ENCODE data around the gene SCYGR5.
"Not testable (repeated sequence)": the region's sequence is repeated elsewhere in the genome, so short reads cannot be mapped to it uniquely, and the experiment has no call there.

The SCYGR5 gene

GRCh38 chr2:227653419-227653818, 13.2 kb upstream of the SCYGR5 start:
- DNase-seq (ENCODE audit: low spot score in 2 of 2): no peak
- H3K9me3 Mint-ChIP-seq: no peaks in the 10 kb centered on the region
- no peak for ATAC-seq (replicated peaks; ENCODE audit: extremely low read depth, poor library complexity, severe bottlenecking)
- H3K27ac Mint-ChIP-seq (ENCODE audit: low read depth): no peak overlapping the region
- no peaks in the 10 kb centered on the region for H3K36me3 Mint-ChIP-seq (ENCODE audit: insufficient read depth)
- no peaks in the 10 kb centered on the region for H3K4me1 Mint-ChIP-seq
- H3K27me3 Mint-ChIP-seq: peaks cover 24% of the 10 kb centered on the region
- H3K4me3 Mint-ChIP-seq: no peak overlapping the region

- H3K9me3 Mint-ChIP-seq: no peaks in the 10 kb centered on the region
- H3K27me3 Mint-ChIP-seq: peaks cover 22% of the 10 kb centered on the region
- no peaks in the 10 kb centered on the region for H3K36me3 Mint-ChIP-seq (ENCODE audit: insufficient read depth)
- no peak overlapping the region for H3K27ac Mint-ChIP-seq (ENCODE audit: low read depth)
- no peaks in the 10 kb centered on the region for H3K4me1 Mint-ChIP-seq
- no peak overlapping the region for H3K4me3 Mint-ChIP-seq
- no peak for ATAC-seq (replicated peaks; ENCODE audit: extremely low read depth, poor library complexity, severe bottlenecking)
- DNase-seq (ENCODE audit: low spot score in 2 of 2): no peak
Measured at GRCh38 chr2:227654426-227654825, 12.2 kb upstream of the SCYGR5 start.

- DNase-seq (ENCODE audit: low spot score in 2 of 2): no peak
- H3K27me3 Mint-ChIP-seq: peaks cover 22% of the 10 kb centered on the region
- H3K4me3 Mint-ChIP-seq: no peak overlapping the region
Measured at GRCh38 chr2:227655454-227655853, 11.2 kb upstream of the SCYGR5 start.

GRCh38 chr2:227657199-227657845, 9.3 kb upstream of the SCYGR5 start:
- Mint-ChIP-seq H3K27ac (ENCODE audit: low read depth) (no peak overlapping the region), H3K4me3 (no peak overlapping the region), H3K27me3 (peaks cover 31% of the 10 kb centered on the region), H3K36me3 (ENCODE audit: insufficient read depth) (no peaks in the 10 kb centered on the region), H3K9me3 (no peaks in the 10 kb centered on the region), H3K4me1 (no peaks in the 10 kb centered on the region)
- ATAC-seq (replicated peaks; ENCODE audit: extremely low read depth, poor library complexity, severe bottlenecking) (no peak), DNase-seq (ENCODE audit: low spot score in 2 of 2) (no peak)

More at GRCh38 chr2:227655454-227655853, 11.2 kb upstream of the SCYGR5 start:
- Mint-ChIP-seq H3K4me1 (no peaks in the 10 kb centered on the region), H3K36me3 (ENCODE audit: insufficient read depth) (no peaks in the 10 kb centered on the region), H3K27ac (ENCODE audit: low read depth) (no peak overlapping the region), H3K9me3 (no peaks in the 10 kb centered on the region)
- ATAC-seq (replicated peaks; ENCODE audit: extremely low read depth, poor library complexity, severe bottlenecking): no peak

GRCh38 chr2:227661025-227661649, 5.5 kb upstream of the SCYGR5 start:
- Mint-ChIP-seq H3K4me1 (no peaks in the 10 kb centered on the region), H3K36me3 (ENCODE audit: insufficient read depth) (no peaks in the 10 kb centered on the region), H3K4me3 (no peak overlapping the region), H3K27me3 (peaks cover 15% of the 10 kb centered on the region), H3K27ac (ENCODE audit: low read depth) (no peak overlapping the region), H3K9me3 (no peaks in the 10 kb centered on the region)
- no peak for ATAC-seq (replicated peaks; ENCODE audit: extremely low read depth, poor library complexity, severe bottlenecking)
- DNase-seq (ENCODE audit: low spot score in 2 of 2): no peak

- no peak overlapping the region for H3K4me3 Mint-ChIP-seq
- ATAC-seq (replicated peaks; ENCODE audit: extremely low read depth, poor library complexity, severe bottlenecking) (no peak), DNase-seq (ENCODE audit: low spot score in 2 of 2) (no peak)
- H3K36me3 Mint-ChIP-seq (ENCODE audit: insufficient read depth): no peaks in the 10 kb centered on the region
- H3K4me1 Mint-ChIP-seq: no peaks in the 10 kb centered on the region
- no peaks in the 10 kb centered on the region for H3K9me3 Mint-ChIP-seq
- no peak overlapping the region for H3K27ac Mint-ChIP-seq (ENCODE audit: low read depth)
- H3K27me3 Mint-ChIP-seq: peaks cover 15% of the 10 kb centered on the region
Measured at GRCh38 chr2:227661827-227662226, 4.8 kb upstream of the SCYGR5 start.

- ATAC-seq (replicated peaks; ENCODE audit: extremely low read depth, poor library complexity, severe bottlenecking) (no peak), DNase-seq (ENCODE audit: low spot score in 2 of 2) (no peak)
- Mint-ChIP-seq H3K27ac (ENCODE audit: low read depth) (no peak overlapping the region), H3K9me3 (no peaks in the 10 kb centered on the region), H3K27me3 (peaks cover 27% of the 10 kb centered on the region), H3K4me1 (no peaks in the 10 kb centered on the region), H3K4me3 (no peak overlapping the region), H3K36me3 (ENCODE audit: insufficient read depth) (no peaks in the 10 kb centered on the region)
Measured at GRCh38 chr2:227665189-227665940, 1.2 kb upstream of the SCYGR5 start.

- H3K36me3 Mint-ChIP-seq (ENCODE audit: insufficient read depth): no peaks in the 10 kb centered on the region
- peaks cover 46% of the 10 kb centered on the region for H3K27me3 Mint-ChIP-seq
- no peak overlapping the region for H3K4me3 Mint-ChIP-seq
- H3K4me1 Mint-ChIP-seq: no peaks in the 10 kb centered on the region
- no peak for ATAC-seq (replicated peaks; ENCODE audit: extremely low read depth, poor library complexity, severe bottlenecking)
- no peak for DNase-seq (ENCODE audit: low spot score in 2 of 2)
- H3K9me3 Mint-ChIP-seq: no peaks in the 10 kb centered on the region
- no peak overlapping the region for H3K27ac Mint-ChIP-seq (ENCODE audit: low read depth)
Measured at GRCh38 chr2:227671170-227671905, 4.7 kb downstream of the SCYGR5 start.

- not testable (repeated sequence) for ATAC-seq (replicated peaks; ENCODE audit: extremely low read depth, poor library complexity, severe bottlenecking); DNase-seq (ENCODE audit: low spot score in 2 of 2); H3K9me3 Mint-ChIP-seq; H3K36me3 Mint-ChIP-seq (ENCODE audit: insufficient read depth); H3K4me1 Mint-ChIP-seq; H3K4me3 Mint-ChIP-seq; H3K27ac Mint-ChIP-seq (ENCODE audit: low read depth)
- H3K27me3 Mint-ChIP-seq: peaks cover 33% of the 10 kb centered on the region
Measured at GRCh38 chr2:227673620-227674019, 7.0 kb downstream of the SCYGR5 start.

- no peaks in the 10 kb centered on the region for H3K36me3 Mint-ChIP-seq (ENCODE audit: insufficient read depth)
- DNase-seq (ENCODE audit: low spot score in 2 of 2): no peak
- H3K4me1 Mint-ChIP-seq: no peaks in the 10 kb centered on the region
- H3K9me3 Mint-ChIP-seq: no peaks in the 10 kb centered on the region
- no peak overlapping the region for H3K27ac Mint-ChIP-seq (ENCODE audit: low read depth)
- no peak for ATAC-seq (replicated peaks; ENCODE audit: extremely low read depth, poor library complexity, severe bottlenecking)
- H3K27me3 Mint-ChIP-seq: peaks cover 33% of the 10 kb centered on the region
- no peak overlapping the region for H3K4me3 Mint-ChIP-seq
Measured at GRCh38 chr2:227674485-227674884, 7.9 kb downstream of the SCYGR5 start.

- Mint-ChIP-seq H3K36me3 (ENCODE audit: insufficient read depth) (no peaks in the 10 kb centered on the region), H3K4me1 (no peaks in the 10 kb centered on the region), H3K4me3 (no peak overlapping the region), H3K27me3 (peaks cover 10% of the 10 kb centered on the region), H3K27ac (ENCODE audit: low read depth) (no peak overlapping the region), H3K9me3 (no peaks in the 10 kb centered on the region)
- ATAC-seq (replicated peaks; ENCODE audit: extremely low read depth, poor library complexity, severe bottlenecking) (no peak), DNase-seq (ENCODE audit: low spot score in 2 of 2) (no peak)
Measured at GRCh38 chr2:227677928-227678327, 11.3 kb downstream of the SCYGR5 start.

GRCh38 chr2:227684258-227684657, 17.7 kb downstream of the SCYGR5 start:
- peaks cover 35% of the 10 kb centered on the region for H3K27me3 Mint-ChIP-seq
- no peaks in the 10 kb centered on the region for H3K9me3 Mint-ChIP-seq
- no peaks in the 10 kb centered on the region for H3K4me1 Mint-ChIP-seq
- H3K36me3 Mint-ChIP-seq (ENCODE audit: insufficient read depth): no peaks in the 10 kb centered on the region
- DNase-seq (ENCODE audit: low spot score in 2 of 2): no peak
- ATAC-seq (replicated peaks; ENCODE audit: extremely low read depth, poor library complexity, severe bottlenecking): no peak
- no peak overlapping the region for H3K27ac Mint-ChIP-seq (ENCODE audit: low read depth)
- H3K4me3 Mint-ChIP-seq: no peak overlapping the region

Data from central memory CD8-positive, alpha-beta T cell (primary cell).